Kidney epithelial cell (primary cell): ENCODE data around the gene TUSC2. TPM values are rescaled to one million over a fixed set of nuclear protein-coding genes. Genes with fewer than 3 reads are reported as not detected.

Source experiments
- DNase-seq: peaks from one replicate; pipeline ENCODE4 v3.0.0-alpha.2; 2010; ENCODE audit warnings: low read depth
- H3K27me3 ChIP-seq: 2 replicates; pipeline ENCODE4 v1.6.0; 2011; ENCODE audit warnings: low read length; ENCODE audit not compliant: control insufficient read depth, insufficient read depth
- H3K36me3 ChIP-seq: 2 replicates; pipeline ENCODE4 v1.5.1; 2011; ENCODE audit warnings: low read length; ENCODE audit not compliant: control insufficient read depth, insufficient read depth
- H3K4me3 ChIP-seq: 2 replicates; pipeline ENCODE4 v1.5.1; 2011; ENCODE audit warnings: low read depth, mild to moderate bottlenecking, control low read depth, low read length
- CTCF ChIP-seq: IDR thresholded peaks from 2 replicates; pipeline ENCODE4 v1.5.1; 2011; ENCODE audit warnings: mild to moderate bottlenecking, moderate library complexity, low read length, control low read depth, inconsistent platforms; ENCODE audit not compliant: insufficient read depth, poor library complexity, severe bottlenecking
- total RNA-seq: library from RNA; depleted of rRNA; stranded (reverse); fragments of >200 nt; gene quantifications from 2 replicates; pipeline ENCODE4 v1.2.3, GENCODE V29; 2015

The TUSC2 gene
- total RNA-seq, 1 donor from 2014 or later = 58.3 TPM

- no peak for DNase-seq
- TF ChIP-seq CTCF = no peak
- Histone ChIP-seq H3K27me3 (no peaks in the 10 kb centered on the region), H3K36me3 (peaks cover 3% of the 10 kb centered on the region), H3K4me3 (peak overlapping the region; percentile 81)
These were observed 8.0 kb downstream of the TUSC2 start for GRCh38 chr3:50319894-50320625.

- Histone ChIP-seq H3K4me3 (no peak overlapping the region), H3K27me3 (no peaks in the 10 kb centered on the region), H3K36me3 (peaks cover 3% of the 10 kb centered on the region)
- DNase-seq = no peak
- no peak for TF ChIP-seq CTCF
These were observed 8.7 kb downstream of the TUSC2 start for GRCh38 chr3:50319181-50319893.

- H3K27me3 ChIP-seq = no peaks in the 10 kb centered on the region
- H3K4me3 ChIP-seq = no peak overlapping the region
- peaks cover 3% of the 10 kb centered on the region for H3K36me3 ChIP-seq
- no peak for TF ChIP-seq CTCF
- DNase-seq = no peak
These were observed 9.4 kb downstream of the TUSC2 start for GRCh38 chr3:50318615-50319014.

GRCh38 chr3:50318163-50318562 lies 9.9 kb downstream of the TUSC2 start:
- H3K27me3 ChIP-seq = no peaks in the 10 kb centered on the region
- no peak for DNase-seq
- H3K36me3 ChIP-seq = peaks cover 3% of the 10 kb centered on the region
- no peak for TF ChIP-seq CTCF
- H3K4me3 ChIP-seq = no peak overlapping the region

- DNase-seq = no peak
- no peak for TF ChIP-seq CTCF
- H3K36me3 ChIP-seq = peaks cover 3% of the 10 kb centered on the region
- H3K27me3 ChIP-seq = no peaks in the 10 kb centered on the region
- H3K4me3 ChIP-seq = no peak overlapping the region
These were observed 10.7 kb downstream of the TUSC2 start for GRCh38 chr3:50317300-50317699.
